NT2/D1 (cell line): ENCODE measurements around the gene PASK.

ENCODE experiments used
- SUZ12 ChIP-seq: IDR thresholded peaks from 2 replicates; pipeline ENCODE4 v1.6.1; 2011; ENCODE audit not compliant: insufficient read length, insufficient read depth; ENCODE audit errors: extremely low read depth
- YY1 ChIP-seq: IDR thresholded peaks from 2 replicates; pipeline ENCODE4 v1.6.1; 2011; ENCODE audit not compliant: insufficient read length, insufficient read depth
- ZNF274 ChIP-seq: IDR thresholded peaks from 2 replicates; pipeline ENCODE4 v1.6.1; 2011; ENCODE audit warnings: mild to moderate bottlenecking, low read depth, low read length

DNA sequence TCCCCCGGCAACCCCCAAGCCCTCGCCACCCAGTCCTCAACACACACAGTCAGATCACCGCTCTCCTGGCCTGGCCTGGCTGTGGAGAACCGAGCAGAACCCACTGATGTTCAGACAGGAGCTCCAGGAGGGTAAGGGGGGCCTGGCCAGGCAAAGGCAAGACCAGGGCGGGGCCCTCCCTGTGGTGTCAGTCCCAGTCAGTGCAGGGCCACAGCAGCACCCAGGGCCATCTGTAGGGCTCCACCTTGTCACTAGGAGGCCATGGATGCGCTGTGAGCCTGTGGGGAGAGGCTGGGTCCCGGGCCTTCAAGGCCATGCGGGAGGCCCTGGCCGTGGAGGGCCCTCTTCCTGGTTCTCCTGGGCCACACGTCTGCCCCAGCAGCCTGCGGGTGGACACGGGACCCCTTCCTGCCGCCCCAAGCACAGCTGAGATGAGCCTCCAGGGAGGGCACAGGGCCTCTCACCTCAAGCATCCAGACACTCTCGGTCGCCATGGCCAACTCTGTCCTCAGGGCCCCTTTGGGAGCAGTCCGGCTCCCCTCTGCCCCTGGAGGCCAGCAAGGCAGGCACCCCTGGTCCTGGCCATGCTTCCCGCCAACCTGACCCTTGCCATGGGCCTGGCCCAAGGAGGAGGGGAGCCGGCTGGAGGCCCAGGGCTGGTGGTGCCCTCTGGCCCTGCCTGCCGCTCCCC, 41.2 kb upstream of the PASK start:
- TF ChIP-seq YY1: no peak
- TF ChIP-seq ZNF274: no peak
- TF ChIP-seq SUZ12: no peak
